Type B pancreatic cell (in vitro differentiated cells): ENCODE data around the gene NEDD4L. TPM values are rescaled to one million over a fixed set of nuclear protein-coding genes. Genes with fewer than 3 reads are reported as not detected.
A peak's percentile ranks its signal among the peaks of the same experiment; 100 is the strongest.

Experiments
- DNase-seq: peaks from one replicate; pipeline ENCODE4 v3.0.0; 2021; ENCODE audit warnings: mixed read lengths; ENCODE audit not compliant: unreplicated experiment; ENCODE audit errors: extremely low spot score
- H3K27ac Mint-ChIP-seq: 2 replicates; pipeline ENCODE4 v1.8.0; 2021; ENCODE audit warnings: mild to moderate bottlenecking, mixed read lengths
- H3K27me3 Mint-ChIP-seq: 2 replicates; pipeline ENCODE4 v1.8.0; 2021; ENCODE audit warnings: mixed read lengths
- H3K36me3 Mint-ChIP-seq: 2 replicates; pipeline ENCODE4 v1.8.0; 2021; ENCODE audit warnings: mixed read lengths
- H3K4me1 Mint-ChIP-seq: one replicate; pipeline ENCODE4 v1.8.0; 2021; ENCODE audit warnings: mixed read lengths; ENCODE audit not compliant: unreplicated experiment
- H3K4me3 Mint-ChIP-seq: 2 replicates; pipeline ENCODE4 v1.8.0; 2021; ENCODE audit warnings: mild to moderate bottlenecking, mixed read lengths
- H3K9me3 Mint-ChIP-seq: 2 replicates; pipeline ENCODE4 v1.8.0; 2021; ENCODE audit warnings: mixed read lengths
- CTCF ChIP-seq: fragments of 200-600 bp; sonication (generic); conservative IDR thresholded peaks from 2 replicates; pipeline ENCODE4 v1.5.0; 2021; ENCODE audit warnings: antibody characterized with exemption, mild to moderate bottlenecking
- total RNA-seq: library from RNA; stranded (reverse); gene quantifications from 2 replicates; pipeline ENCODE4 v1.2.1, GENCODE V29; 2021; ENCODE audit warnings: low replicate concordance

NEDD4L gene
- total RNA-seq, 1 donor from 2014 or later = 84.7 TPM

GRCh38 chr18:58069721-58070292 lies 25.8 kb downstream of the NEDD4L start:
- no peak overlapping the region for H3K4me3 Mint-ChIP-seq
- H3K27ac Mint-ChIP-seq = no peak overlapping the region
- H3K4me1 Mint-ChIP-seq = peaks cover 13% of the 10 kb centered on the region
- DNase-seq = no peak
- no peaks in the 10 kb centered on the region for H3K27me3 Mint-ChIP-seq
- peaks cover 13% of the 10 kb centered on the region for H3K9me3 Mint-ChIP-seq
- H3K36me3 Mint-ChIP-seq = peaks cover 34% of the 10 kb centered on the region
- no peak for TF ChIP-seq CTCF

DNA sequence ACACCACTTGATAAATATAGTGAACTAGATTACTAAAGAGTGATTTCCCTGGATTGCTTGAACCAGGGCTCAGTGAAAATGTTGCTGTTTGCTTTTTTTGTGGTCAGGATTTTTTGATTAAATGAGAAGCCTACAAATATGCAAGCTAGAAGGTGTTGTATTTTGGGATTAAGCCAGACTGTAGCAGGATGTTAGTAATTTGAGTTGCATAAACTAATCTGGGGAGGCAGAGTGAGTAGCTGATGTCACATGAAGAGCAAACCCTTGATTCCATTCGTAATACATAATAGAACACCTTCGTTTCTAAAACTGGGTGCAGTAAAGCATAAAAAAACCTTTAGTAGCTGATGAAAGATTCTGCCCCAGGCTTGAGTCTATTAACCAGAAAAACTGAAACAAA lies 32.0 kb downstream of the NEDD4L start:
- Mint-ChIP-seq H3K4me1 (peaks cover 20% of the 10 kb centered on the region), H3K27ac (no peak overlapping the region), H3K27me3 (no peaks in the 10 kb centered on the region), H3K9me3 (peaks cover 12% of the 10 kb centered on the region), H3K4me3 (no peak overlapping the region), H3K36me3 (peaks cover 21% of the 10 kb centered on the region)
- TF ChIP-seq CTCF = no peak
- DNase-seq = no peak

- Mint-ChIP-seq H3K27ac (no peak overlapping the region), H3K4me3 (no peak overlapping the region), H3K36me3 (peaks cover 15% of the 10 kb centered on the region), H3K4me1 (peaks cover 25% of the 10 kb centered on the region), H3K27me3 (no peaks in the 10 kb centered on the region), H3K9me3 (peaks cover 6% of the 10 kb centered on the region)
- no peak for DNase-seq
- TF ChIP-seq CTCF = no peak
Observed at GRCh38 chr18:58077329-58077728, 33.3 kb downstream of the NEDD4L start.

GRCh38 chr18:58078889-58079573 lies 35.0 kb downstream of the NEDD4L start:
- DNase-seq = no peak
- peak overlapping the region; percentile 60 for H3K27ac Mint-ChIP-seq
- H3K27me3 Mint-ChIP-seq = no peaks in the 10 kb centered on the region
- peak overlapping the region; percentile 18 for H3K4me3 Mint-ChIP-seq
- peaks cover 10% of the 10 kb centered on the region for H3K36me3 Mint-ChIP-seq
- H3K9me3 Mint-ChIP-seq = no peaks in the 10 kb centered on the region
- no peak for TF ChIP-seq CTCF
- peaks cover 25% of the 10 kb centered on the region for H3K4me1 Mint-ChIP-seq

GRCh38 chr18:58080451-58080850 lies 36.4 kb downstream of the NEDD4L start:
- no peak for TF ChIP-seq CTCF
- peak overlapping the region; percentile 25 for H3K27ac Mint-ChIP-seq
- peaks cover 25% of the 10 kb centered on the region for H3K4me1 Mint-ChIP-seq
- peak overlapping the region; percentile 2 for H3K4me3 Mint-ChIP-seq
- no peaks in the 10 kb centered on the region for H3K27me3 Mint-ChIP-seq
- no peaks in the 10 kb centered on the region for H3K9me3 Mint-ChIP-seq
- peaks cover 10% of the 10 kb centered on the region for H3K36me3 Mint-ChIP-seq
- no peak for DNase-seq
